HG02588 (cell line): ENCODE data around the gene USP47.

Experiments used
- ATAC-seq: cut with Tn5 transposase; IDR thresholded peaks from one replicate; pipeline ENCODE4 v1.9.1; 2021; ENCODE audit warnings: mild to moderate bottlenecking, moderate library complexity; ENCODE audit not compliant: unreplicated experiment

The USP47 gene

DNA sequence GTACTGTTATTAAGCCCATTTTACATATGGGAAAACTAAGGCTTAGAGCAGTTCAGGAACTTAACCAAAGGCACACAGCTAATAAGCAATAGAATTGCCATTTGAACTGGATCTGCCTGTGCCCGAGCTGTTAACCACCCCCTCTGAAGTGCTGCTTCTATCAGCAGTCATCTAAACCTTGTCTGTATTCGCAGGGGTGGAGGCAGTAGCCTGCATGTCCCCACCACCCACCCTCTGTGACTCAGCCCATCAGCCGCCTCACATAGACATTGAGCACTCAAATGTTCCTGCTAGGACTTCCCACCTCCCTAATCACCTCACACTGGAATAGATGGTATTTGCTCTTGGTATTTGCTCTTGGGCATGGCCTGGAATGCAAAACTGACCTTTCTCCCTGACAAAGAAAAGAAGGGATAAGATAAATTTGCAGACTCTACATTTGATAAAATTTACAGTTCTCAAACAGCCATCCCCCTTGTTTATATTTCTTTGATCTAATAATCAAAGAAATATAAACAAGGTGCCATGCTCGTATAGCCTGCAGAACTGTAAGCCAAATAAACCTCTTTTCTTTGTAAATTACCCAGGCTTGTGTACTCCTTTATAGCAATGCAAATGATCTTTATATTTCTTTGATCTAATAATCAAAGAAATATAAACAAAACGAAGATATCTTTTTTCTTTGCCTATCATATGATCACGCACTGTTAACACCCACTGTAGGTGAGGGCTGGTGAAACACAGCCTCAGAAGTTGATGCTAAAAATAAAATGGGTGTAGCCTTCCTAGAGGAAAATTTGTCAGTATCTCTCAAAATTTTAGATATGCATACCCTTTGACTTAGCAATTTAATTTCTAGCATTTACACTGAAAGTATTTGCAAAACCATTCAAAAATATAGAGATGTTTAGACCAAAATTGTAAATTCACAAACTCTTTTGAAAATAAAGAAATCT is 150.8 kb downstream of the USP47 start:
- no peak for ATAC-seq

DNA sequence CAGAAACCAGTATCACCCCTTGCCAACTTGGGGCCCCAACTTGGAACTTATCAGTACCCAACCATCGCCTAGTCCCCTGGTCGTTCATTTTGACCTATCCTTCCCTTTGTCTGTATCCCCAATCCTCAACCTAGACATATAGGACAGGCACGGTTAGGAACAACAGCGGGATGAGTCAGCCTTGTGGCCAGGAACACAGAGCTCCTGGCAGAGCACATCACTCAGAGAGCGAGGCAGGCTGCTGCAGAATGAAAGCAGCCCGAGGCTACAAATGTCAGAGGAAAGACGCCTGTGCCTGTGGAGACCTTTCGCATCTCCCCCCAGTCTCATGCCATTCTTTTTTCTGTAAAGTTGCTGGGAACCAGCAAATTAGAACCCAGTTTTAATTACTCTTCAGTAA is 152.1 kb downstream of the USP47 start:
- no peak for ATAC-seq

DNA sequence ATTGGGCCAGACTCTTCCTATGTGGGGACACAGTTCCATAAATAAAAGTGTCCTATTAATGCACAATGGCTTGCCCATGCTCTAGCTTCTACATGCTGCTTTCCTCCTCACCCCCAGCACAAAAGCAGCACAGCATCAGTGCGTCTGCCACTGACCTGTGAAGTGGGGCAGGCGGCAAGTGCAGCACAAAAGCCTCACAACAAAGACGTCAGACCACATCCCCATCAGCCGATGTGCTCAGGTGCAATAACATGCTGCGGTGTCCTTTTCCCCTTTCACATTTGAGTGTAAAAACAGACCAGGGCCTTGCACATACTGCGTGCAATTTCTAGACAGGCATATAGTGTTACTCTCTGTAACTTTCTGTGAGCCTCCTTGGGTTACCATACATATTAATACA is 153.8 kb downstream of the USP47 start:
- ATAC-seq, result no peak

DNA sequence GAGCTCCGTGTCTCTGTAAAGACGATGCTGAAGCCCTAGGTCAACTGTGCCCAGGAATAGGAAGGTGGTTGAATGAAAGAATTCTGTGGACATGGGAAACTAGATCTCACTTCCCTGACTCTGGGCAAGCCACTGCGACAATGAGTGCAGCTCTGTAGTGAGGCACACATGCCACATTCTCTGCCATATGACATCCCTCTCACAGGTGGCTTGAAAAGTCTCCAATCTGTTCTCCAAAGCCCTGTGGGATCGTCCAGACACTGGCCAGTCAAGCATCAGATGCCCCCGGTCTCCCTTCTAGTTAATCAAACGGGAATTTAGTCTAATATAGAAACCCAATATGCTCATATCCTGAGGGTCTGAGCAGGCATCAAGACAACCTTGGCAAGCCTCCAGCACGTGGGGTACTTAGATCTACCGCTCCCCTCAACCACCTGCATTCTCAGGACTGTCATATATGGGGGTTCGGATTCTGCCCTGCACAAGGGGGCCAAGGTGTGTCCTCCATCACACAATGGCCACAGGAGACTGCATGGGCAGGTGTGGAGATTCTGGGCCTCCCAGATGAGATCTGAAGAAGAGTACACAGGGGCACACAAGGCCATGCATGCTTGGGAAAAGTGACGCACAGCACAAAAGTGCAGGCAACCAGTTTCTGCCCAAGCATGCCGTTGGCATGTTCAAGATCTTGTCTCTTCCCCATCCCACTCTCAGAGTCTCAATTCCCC is 154.7 kb downstream of the USP47 start:
- no peak for ATAC-seq

DNA sequence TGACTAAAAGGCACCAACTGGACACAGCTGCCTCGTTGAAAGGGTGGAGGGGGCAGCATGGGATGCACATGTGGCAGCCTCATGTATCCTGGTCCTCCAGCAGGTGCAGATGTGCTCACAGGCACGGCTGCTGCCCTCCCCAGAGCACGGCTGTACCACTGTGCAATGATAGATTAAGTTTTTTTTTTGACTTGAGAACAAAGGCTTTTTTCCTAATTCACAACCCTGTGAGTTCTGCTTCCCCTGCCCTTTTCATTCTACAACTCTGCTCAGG is 155.2 kb downstream of the USP47 start:
- no peak for ATAC-seq

DNA sequence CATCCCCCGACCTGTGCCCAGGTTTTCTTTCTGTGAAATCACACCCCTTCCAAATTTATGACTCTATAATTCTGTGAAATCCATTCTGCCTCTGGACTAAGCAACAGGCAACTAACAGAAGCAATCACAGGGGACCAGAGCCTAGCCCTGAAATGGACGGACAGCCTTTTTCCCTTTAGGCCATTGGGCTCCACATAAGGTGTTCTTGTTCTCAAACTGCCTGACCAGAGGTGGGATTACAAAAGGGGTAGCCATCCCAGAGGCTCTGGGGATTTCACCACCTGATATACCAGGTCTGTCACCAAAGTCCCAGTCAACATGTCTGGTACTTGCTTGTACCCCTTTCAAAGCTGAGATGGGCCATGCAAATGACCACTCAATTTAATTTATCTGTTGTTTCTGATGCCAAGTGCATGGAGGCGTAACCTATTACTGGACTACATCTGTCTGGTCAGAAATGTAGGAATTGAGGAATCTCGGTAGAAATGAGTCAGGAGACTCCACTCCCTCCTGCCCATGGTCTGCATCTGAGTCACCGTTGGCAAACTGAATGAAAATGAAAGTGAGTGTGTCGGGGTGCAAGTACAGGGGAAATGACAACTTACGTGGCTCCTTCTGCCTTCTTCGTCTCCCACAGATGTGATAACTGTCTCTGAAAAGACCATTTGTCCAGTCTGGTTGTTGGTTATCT is 156.5 kb downstream of the USP47 start:
- ATAC-seq, result no peak

DNA sequence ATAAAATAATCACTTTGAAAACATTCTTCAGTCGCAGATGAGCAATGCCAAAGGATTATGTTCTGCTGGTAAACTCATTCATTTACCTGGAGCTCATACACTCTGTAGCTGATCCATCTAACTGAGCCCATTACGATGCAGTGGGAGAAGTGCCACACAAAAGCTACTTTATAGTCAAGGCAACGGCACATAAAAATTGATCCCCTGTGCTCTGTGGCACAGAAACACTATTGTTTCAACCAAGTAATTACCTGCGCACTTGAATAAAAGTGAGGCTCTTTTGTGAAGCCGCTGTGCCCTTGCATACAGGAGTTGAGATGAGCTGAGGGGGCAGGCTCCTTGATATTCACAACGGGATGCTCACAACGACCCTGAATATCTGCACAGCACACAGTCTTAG is 159.4 kb downstream of the USP47 start:
- ATAC-seq, result no peak

DNA sequence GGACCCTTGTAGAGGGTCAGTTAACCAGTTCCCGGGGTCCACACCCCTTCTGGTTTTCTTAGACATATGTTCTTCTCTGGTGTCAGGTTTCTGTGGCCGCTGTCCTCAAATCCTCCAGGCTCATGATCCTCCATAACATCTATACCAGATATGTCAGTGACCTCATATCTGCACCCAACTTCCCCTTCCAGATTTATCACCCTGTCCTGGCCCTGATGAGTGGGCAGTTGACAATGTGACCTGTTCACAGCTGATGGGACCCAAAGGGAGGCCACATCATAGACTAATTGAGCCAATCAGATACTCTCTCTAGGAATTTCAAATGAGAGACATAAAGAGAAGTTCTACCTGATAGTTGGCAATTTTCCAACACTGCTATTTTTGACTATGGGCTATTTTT is 161.6 kb downstream of the USP47 start:
- ATAC-seq, result no peak

DNA sequence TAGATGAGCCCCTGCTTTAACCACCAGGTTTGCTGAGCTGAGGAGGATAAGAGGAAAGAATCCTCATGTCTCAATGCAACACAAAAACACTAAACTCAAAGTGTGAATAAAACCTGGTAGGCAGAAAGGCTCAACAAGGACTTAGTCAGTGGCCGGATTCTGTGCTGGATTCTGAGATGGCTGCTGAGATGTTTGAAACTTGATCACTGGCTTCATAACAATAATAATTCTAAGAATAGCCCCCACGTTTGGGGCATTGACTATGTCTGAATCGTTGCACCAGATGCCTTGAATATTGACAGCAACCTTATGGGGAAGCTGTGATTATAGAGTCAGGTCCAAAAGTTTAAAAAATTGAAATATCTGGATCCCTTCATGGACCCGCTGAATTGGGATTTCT is 162.0 kb downstream of the USP47 start:
- no peak for ATAC-seq

DNA sequence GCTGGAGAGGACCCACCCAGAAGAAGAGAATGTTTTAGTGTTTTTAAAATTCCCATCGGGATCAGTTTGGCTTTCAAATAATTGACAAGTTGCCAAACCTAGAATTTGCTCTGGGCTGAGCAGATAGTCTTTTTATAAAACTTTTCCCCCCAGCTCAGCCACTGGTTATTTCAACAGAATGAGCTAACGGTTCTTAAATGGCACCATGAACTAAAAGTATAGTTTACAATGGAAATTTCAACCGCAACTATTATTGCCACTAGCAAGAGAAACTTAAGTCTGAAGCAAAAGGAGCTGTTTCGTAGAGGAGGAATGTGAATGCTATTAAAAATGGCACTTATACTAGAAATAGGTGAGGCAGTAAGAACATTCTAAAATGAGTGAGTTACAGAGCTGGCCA is 163.3 kb downstream of the USP47 start:
- no peak for ATAC-seq

DNA sequence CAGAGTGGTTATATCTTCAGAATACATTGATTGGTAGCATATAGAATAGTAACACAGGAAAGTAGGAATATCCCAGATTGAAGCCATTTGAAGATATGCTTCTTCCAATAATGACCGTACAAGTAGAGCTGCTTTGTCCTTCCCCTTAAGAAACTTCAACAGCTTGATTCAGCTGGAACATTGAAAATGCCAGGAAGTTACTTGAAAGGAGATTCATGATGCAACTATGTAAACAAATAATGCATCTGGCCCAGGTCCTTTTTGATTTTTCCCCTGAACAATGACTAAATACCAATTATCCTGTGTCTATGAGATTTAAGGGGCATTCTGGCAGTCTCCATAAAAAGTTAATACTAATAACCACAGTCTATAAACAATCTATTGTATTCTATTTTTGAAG is 163.7 kb downstream of the USP47 start:
- no peak for ATAC-seq

DNA sequence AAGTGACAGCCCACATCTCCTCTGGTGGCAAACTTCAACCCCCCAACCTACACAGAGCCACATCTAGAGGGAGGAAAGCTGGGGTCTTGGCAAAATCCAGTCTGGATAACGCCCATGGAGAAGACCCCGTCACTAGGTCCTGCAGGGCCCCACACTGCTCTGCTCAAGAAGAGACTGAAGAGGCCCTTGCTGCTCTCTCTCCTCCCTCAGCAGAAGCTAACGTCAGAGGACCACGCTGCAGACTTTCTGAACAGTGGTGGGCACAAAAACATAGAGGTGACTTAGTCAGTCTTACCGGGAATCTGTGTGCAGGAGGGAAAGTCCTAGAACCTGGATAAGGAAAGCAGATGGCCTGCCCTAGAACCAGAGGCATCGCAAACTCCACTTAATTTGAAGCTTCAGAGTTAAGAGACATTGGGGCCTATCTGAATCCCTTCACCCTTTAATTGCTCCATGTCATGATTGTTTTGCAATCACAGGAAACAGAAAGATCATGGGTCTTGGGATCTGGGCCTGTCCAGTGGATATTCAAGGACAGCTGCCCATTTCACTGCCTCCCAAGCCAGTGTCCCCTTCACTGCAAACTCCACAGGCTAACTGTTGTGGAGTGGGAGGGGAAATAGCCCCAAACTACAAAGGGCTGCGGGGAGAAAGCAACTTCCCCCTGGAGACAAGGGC is 164.9 kb downstream of the USP47 start:
- no peak for ATAC-seq

DNA sequence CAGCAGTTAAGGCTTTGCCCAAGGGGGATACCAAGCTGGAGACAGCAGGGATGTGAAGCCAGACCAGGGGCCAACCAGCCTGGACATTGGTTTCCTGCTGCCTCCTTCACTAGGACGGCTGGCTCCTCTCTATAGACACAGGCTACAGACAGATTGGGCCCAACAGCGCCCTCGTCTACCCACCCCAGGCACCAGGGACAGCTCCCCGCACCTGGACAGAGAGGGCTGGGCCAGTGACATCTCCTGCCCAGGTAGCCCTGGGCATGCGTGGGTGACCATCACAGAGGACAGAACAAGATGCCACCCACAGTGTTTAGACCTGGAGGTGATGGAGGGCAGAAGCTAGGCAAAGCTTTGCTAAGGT is 165.4 kb downstream of the USP47 start:
- ATAC-seq, result no peak

DNA sequence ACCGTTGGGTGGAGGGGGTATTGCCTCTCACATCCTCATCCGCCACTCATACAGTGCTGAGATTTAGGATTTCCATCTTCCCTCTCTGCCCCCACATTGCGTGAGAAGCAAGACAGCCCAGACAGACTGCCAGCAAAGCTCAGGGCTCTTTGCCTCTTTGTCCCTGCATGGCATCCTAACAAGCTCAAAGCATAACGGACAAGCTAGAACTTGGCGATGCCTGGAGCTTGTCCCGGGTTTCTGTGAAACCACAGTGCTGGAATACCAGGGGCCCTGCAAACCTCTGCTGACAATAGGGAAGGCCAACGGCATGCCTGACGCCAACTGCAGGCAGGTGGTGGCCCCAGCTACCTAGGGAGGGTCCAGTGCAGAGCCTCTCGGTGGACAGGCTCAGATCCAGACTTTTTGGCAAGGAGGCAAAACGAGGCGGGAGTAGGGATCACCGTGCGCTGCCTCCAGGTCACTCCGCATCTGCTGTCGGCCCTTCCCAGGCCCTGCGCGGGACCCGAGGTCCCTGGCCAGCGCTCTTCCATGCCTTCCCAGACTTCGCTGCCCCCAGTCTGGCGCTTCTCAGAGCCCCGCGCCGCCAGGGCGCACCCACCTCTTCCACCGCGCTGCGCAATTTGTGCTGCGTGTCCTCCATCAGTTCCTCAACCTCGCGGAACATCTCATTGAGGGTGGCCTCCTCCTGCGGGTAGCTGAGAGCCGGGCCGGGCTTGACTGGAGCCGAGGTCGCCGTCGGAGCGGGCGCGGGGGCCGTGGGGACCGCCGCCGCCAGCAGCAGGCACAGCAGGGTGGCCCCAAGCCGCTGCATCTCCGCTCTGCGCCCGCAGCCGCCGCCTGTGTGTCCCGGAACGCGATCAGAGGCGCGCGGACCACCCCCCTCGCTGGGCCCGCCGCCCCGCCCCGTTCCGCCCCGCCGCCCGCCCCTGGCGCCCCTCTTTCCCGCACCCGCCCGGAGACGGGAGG is 166.3 kb downstream of the USP47 start, which contains the start of gene DKK3:
TSS of gene DKK3 (minus strand) at position 858 of the 969 bp plus-strand sequence. CDS start at position 814, 44 bp downstream.
- ATAC-seq, result no peak
